NOMO-1 treated with DMSO at 0.1 percent for 48 hours (cell line): ENCODE results near the gene RABGGTA.

ENCODE experiments used
- DNase-seq: peaks from one replicate; lab custom pipeline; 2025; ENCODE audit not compliant: unreplicated experiment; lab: John Stamatoyannopoulos, UW

RABGGTA gene

GRCh38 chr14:24279301-24280186 is 8.1 kb upstream of the RABGGTA start:
- DNase-seq: peak; percentile 12

- DNase-seq: no peak
These were observed 7.0 kb upstream of the RABGGTA start for GRCh38 chr14:24278424-24278823.

GRCh38 chr14:24277606-24278321 is 6.4 kb upstream of the RABGGTA start:
- DNase-seq: peak; percentile 90

- no peak for DNase-seq
These were observed 5.7 kb upstream of the RABGGTA start for GRCh38 chr14:24277071-24277470.

GRCh38 chr14:24274101-24274543 is 2.7 kb upstream of the RABGGTA start:
- peak; percentile 88 for DNase-seq

GRCh38 chr14:24273422-24273998 is 2.1 kb upstream of the RABGGTA start:
- DNase-seq: no peak

GRCh38 chr14:24272467-24272866 is 1.1 kb upstream of the RABGGTA start:
- no peak for DNase-seq

- no peak for DNase-seq
These were observed 452 bp upstream of the RABGGTA start for GRCh38 chr14:24271834-24272263.

GRCh38 chr14:24270537-24271133 is 762 bp downstream of the RABGGTA start:
- peak; percentile 33 for DNase-seq

- DNase-seq: no peak
These were observed 1.4 kb downstream of the RABGGTA start for GRCh38 chr14:24269910-24270536.

GRCh38 chr14:24269368-24269767 is 2.0 kb downstream of the RABGGTA start:
- no peak for DNase-seq

GRCh38 chr14:24268225-24268624 is 3.2 kb downstream of the RABGGTA start:
- DNase-seq: no peak

- no peak for DNase-seq
These were observed 3.9 kb downstream of the RABGGTA start for GRCh38 chr14:24267516-24267915.

GRCh38 chr14:24266344-24267244 is 4.8 kb downstream of the RABGGTA start:
- DNase-seq: no peak

- DNase-seq: no peak
These were observed 7.1 kb downstream of the RABGGTA start for GRCh38 chr14:24264298-24264697.

GRCh38 chr14:24263848-24264247 is 7.5 kb downstream of the RABGGTA start:
- no peak for DNase-seq

GRCh38 chr14:24262821-24263733 is 8.3 kb downstream of the RABGGTA start, which contains the start of gene TGM1:
TGM1 (minus strand) TSS chr14:24263177; CDS start chr14:24262352, 825 bp downstream.
- DNase-seq: no peak

GRCh38 chr14:24261969-24262327 is 9.4 kb downstream of the RABGGTA start:
- DNase-seq: no peak
